ENCODE measurements around the gene PDE10A.

PDE10A gene

GRCh38 chr6:165662749-165663376 is at the start of gene PDE10A:
Gene PDE10A, minus strand, starts transcription at chr6:165663241. Its CDS starts 430 bp downstream, at chr6:165662811.
- in situ Hi-C loops (cut with MboI; ENCODE audit: low sequenced_read_pairs): no loop called here

GRCh38 chr6:165708985-165709576 is 46.0 kb upstream of the PDE10A start:
- in situ Hi-C loops (cut with MboI; ENCODE audit: low sequenced_read_pairs): no loop called here

DNA sequence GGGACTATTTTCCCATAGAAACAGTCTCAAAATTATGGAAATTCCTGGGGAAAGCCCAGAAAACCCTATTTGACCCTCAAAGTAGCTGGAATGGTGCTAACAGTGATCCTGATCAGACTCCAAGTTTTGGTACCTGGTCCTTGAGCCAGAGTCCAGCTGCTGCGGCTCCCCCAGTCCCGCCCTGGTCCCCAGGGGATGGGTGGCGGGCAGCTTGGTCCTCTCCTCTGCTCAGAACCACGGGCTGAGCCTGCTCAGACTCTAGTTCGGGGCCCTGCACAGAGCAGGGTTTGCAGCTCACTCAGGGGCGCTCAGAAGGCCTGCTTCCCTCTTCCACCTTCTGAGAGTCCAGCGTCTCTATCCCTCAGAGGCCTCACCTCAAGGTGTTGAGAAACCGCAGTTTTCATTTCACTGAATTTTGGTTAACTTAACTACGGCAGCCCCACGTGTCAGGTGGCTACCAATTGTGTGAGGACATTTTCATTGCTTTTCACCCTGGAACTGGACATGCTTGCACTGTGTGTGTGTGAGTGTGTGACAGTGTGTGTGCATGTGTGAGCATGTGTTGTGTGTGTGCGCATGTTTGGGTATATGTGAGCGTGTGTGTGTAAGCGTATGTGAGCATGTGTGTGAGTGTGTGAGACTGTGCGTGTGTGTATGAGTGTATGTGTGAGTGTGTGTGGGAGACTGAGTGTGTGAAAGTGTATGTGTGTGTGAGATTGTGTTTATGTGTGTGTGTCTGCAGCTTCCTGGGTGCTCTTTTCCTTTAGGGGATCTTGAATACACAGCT is 44.2 kb upstream of the PDE10A start:
- in situ Hi-C loops (cut with MboI; ENCODE audit: low sequenced_read_pairs): no loop called here

GRCh38 chr6:165705941-165706340 is 42.9 kb upstream of the PDE10A start:
- in situ Hi-C loops (cut with MboI; ENCODE audit: low sequenced_read_pairs): no loop called here

DNA sequence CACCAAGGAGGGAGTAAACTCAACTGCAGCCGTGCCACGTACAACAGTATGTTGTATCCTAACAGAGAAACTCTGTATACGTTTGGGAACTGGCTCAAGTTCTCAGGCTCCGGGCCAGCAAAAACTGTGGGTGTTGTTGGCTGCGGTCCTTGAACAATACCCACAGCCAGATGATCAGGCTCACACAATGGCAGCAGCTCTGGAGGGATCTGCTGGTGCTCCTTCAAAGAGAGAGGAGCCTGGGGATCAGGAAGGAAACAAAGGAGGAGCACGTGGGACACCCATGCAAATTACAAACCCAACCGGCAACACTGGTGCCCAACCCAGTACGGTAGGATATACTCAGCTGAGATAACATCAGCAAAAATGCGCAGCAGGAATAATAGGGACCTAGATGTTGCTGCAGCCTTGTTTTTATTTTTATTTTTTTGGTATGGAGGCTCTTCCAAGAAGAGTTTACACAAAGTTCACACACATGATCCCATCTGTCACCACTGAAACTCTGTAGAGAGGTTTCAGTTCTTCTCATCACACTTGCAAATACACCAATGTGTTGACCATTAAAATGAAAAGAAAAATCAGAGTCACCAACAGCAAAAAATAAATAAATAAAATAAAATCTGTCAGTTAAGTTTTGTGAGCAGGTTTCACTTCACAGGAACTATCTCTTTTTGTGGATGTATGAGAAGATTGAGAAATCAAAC is 41.2 kb upstream of the PDE10A start:
- in situ Hi-C loops (cut with MboI; ENCODE audit: low sequenced_read_pairs): no loop called here

DNA sequence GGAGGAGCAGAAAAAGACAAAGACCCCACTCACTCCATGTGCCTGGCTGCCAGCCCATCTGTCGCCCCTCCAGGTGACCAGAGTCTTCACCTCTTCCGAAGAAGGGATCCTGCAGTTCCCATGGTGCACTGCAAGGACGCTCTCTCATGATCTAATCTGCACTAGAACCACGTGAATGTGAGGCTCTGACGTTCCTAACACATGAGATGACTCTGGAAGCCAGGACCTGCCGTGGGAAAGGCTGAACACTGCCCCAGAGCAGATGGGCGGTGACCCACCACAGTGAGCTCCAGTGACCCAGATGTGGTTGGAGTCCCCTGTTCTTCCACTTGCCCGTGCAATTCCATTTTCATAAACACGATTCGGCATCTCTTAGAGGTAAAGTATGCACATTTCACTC is 39.6 kb upstream of the PDE10A start:
- in situ Hi-C loops (cut with MboI; ENCODE audit: low sequenced_read_pairs): no loop called here

DNA sequence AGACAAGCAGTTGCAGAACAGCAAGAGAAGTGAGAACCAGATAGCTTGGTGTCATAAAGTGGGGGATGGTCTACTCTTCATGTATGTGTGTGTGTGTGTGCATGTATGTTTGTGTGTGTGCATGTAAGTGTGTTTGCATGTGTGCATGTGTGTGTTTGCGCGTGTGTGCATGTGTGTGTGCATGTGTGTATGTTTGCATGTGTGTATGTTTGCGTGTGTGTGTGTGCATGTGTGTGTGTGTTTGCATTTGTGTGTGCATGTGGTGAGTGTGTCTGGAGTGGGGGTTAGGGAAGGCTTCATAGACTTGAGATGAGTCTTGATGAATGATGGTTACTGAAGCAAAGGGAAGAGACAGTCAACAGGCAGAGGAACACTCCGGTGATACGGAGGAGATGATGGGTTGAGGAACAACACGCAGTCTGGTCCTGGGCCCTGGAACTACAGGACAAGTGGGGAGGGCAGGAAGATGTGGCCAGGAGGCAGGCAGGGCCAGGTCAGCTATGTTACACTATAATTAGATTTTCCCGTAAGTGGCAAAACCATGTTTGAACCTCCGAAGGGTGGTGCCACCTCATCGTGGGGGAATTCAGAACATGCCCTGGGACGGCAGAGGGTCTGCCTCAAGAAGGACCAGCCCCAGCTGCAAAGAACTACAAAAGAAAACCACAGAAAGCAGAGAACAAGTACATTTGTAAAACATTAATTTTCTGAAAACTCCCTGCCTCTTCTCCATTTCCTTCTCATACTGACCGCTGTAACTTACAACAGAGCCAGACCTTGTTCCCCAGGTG is 38.7 kb upstream of the PDE10A start:
- in situ Hi-C loops (cut with MboI; ENCODE audit: low sequenced_read_pairs): no loop called here

DNA sequence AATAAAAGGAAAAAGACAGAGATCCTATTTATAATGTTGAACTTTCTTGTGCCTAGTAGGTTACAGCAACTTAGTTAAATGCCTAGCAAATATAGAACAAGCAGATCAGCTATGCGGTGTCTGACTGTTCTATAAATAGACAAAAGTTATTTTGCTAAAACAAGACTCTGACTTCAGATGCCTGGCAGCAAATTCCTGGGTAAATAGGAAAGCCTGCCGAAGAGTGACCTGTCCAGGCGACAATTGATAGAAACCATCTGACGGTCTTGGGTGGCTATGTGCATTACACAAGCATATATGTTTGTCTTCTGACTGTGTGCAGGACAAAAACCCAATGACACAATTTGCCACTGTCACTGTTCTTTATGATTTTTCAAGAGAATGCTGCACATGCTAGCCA is 38.0 kb upstream of the PDE10A start:
- in situ Hi-C loops (cut with MboI; ENCODE audit: low sequenced_read_pairs): no loop called here

GRCh38 chr6:165698868-165699267 is 35.8 kb upstream of the PDE10A start:
- in situ Hi-C loops (cut with MboI; ENCODE audit: low sequenced_read_pairs): no loop called here

GRCh38 chr6:165697171-165697570 is 34.1 kb upstream of the PDE10A start:
- in situ Hi-C loops (cut with MboI; ENCODE audit: low sequenced_read_pairs): no loop called here

DNA sequence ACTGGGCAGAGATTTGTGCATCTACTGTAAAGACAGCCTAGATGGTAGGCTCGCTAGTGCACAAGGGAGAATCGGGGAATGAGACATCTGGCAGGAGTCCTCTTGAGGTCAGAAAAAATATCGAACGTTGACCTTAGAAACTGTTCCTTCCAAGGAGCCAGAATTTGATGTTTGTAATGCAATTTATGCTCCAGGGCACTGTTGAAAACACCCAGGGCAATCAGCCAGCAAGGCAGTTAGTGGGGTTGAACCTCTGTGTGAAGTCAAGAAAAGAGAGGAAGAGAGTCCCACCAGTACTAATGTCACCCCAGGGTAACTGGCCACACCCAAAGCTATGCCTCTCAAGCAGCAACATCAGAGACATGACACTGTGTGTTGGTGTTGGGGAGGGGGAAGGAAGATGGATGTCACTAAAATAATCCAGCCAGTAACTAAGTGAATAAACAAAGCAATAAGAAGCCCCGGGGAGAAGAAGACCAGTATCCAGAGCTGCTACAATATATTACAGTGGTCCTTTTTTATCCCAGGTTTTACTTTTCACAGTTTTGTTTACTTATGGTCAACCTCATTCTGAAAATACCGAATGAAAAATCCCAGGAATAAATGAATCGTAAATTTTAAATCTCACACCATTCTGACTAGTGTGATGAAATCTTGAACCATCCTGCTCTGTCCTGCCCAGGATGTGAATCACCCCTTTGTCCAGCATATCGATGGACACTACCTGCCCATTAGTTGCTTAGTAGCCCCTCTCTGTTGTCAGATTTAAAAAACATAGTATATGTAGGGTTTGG is 32.9 kb upstream of the PDE10A start:
- in situ Hi-C loops (cut with MboI; ENCODE audit: low sequenced_read_pairs): no loop called here

GRCh38 chr6:165694296-165694695 is 31.3 kb upstream of the PDE10A start:
- in situ Hi-C loops (cut with MboI; ENCODE audit: low sequenced_read_pairs): no loop called here

GRCh38 chr6:165692106-165692653 is 29.1 kb upstream of the PDE10A start:
- in situ Hi-C loops (cut with MboI; ENCODE audit: low sequenced_read_pairs): no loop called here

DNA sequence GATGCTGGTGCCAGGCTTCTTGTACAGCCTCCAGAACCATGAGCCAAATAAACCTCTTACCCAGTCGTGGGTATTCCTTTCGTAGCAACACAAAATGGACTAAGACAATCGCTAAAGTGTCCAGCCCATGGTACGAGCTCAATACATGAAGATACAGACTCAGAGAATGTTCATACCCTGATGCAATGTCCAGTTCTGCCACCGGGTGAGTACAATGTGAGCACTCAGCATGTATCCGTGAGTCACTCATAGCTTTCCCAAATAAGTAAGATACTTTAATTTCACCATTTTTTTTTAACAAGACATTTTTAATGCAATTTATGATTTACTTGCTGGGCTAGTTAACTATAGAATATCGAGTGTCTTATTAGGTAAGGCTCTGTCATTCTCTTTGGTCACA is 26.7 kb upstream of the PDE10A start:
- in situ Hi-C loops (cut with MboI; ENCODE audit: low sequenced_read_pairs): no loop called here

DNA sequence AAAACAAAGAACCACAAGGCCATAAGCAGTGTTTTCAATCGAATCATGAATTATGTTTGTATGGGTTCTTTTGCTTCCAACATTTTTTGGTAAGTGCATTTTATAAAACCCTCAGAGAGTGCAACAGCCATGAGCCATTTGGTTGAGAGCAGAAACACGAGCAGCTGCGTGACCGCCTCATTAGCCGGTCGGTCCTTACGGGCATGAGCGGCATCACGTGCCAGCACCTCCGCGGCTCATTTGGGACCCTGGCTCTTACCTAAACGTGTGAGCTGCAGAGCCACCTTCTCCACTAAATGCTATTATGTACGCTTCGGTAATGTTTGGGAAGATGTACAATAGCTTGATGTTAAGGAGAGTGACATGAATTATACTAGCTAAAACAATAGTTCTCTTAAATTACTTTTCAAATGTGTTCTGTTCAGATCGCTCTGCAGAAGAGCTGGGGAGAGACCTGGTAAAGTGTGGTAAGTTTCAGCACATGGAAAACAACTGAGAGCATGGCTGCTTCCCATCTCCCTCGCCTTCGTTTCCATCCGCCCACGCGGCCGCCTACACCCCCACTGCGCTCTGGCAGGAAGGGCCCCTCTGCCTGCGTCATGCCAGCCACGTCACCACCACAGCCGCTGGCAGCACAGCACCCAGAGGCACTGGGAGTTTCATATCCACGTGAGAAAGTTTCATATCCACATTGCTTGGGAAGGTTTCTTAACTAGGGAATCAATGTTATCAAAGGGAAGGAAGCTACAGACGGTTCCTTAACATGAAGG is 23.7 kb upstream of the PDE10A start:
- in situ Hi-C loops (cut with MboI; ENCODE audit: low sequenced_read_pairs): no loop called here

GRCh38 chr6:165685302-165685701 is 22.3 kb upstream of the PDE10A start:
- in situ Hi-C loops (cut with MboI; ENCODE audit: low sequenced_read_pairs): no loop called here

DNA sequence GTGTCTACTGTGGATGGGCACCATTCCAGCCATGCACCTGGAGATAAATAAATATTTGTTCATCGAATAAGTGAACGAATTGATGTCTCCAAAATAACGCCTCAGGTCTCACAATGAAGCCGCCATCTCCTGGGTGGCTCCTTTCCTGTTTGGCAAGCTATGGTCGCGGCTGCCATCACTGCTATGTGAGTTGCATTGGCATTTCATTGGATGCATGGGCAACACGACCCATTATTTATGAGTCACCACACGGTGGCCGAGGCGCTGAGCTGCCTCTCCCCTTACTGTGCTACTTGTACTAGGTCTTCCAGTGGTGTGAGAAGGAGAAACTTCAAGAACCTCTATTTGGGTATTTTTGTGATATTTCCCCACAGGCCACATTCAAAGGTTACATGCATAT is 21.3 kb upstream of the PDE10A start:
- in situ Hi-C loops (cut with MboI; ENCODE audit: low sequenced_read_pairs): no loop called here

- in situ Hi-C loops (cut with MboI; ENCODE audit: low sequenced_read_pairs): no loop called here
These were observed 17.9 kb upstream of the PDE10A start for GRCh38 chr6:165680975-165681374.

- in situ Hi-C loops (cut with MboI; ENCODE audit: low sequenced_read_pairs): no loop called here
These were observed 16.3 kb upstream of the PDE10A start for GRCh38 chr6:165679326-165679725.
